Peyer's patch (tissue), 4 donors: ENCODE data around the gene RESP18.
"Not testable (repeated sequence)": the region's sequence is repeated elsewhere in the genome, so short reads cannot be mapped to it uniquely, and the experiment has no call there.

Experiments used
- CTCF ChIP-seq, 6 experiments: fragments of 450-650 bp in 4 of 6; fragments of 200-600 bp in 2 of 6; sonication (generic) in 1 of 6; IDR thresholded peaks; one replicate each; pipeline ENCODE4 v1.5.1; 2017 to 2019; ENCODE audit warnings: antibody characterized with exemption in 6 of 6, mild to moderate bottlenecking in 3 of 6, moderate library complexity in 1 of 6
- POLR2A ChIP-seq, 2 donors: fragments of 450-650 bp; IDR thresholded peaks; one replicate each; pipeline ENCODE4 v1.5.1; 2017; ENCODE audit warnings: antibody characterized with exemption in 2 of 2, mild to moderate bottlenecking in 2 of 2, moderate library complexity in 2 of 2

GRCh38 chr2:219287116-219287440 is 45.5 kb downstream of the RESP18 start:
- not testable (repeated sequence) for TF ChIP-seq POLR2A, CTCF (IDR thresholded peaks at IDR 0.05)
